GM12873 (cell line): ENCODE results near the gene CBX2.

Experiments
- TF ChIP-seq, protein P1 (sequence below): IDR thresholded peaks from 2 replicates; pipeline ENCODE4 v1.5.1; 2012; ENCODE audit warnings: low read depth, mild to moderate bottlenecking, moderate library complexity, low read length, control low read depth; ENCODE audit not compliant: insufficient read depth; ENCODE audit errors: missing control alignments

The CBX2 gene

DNA sequence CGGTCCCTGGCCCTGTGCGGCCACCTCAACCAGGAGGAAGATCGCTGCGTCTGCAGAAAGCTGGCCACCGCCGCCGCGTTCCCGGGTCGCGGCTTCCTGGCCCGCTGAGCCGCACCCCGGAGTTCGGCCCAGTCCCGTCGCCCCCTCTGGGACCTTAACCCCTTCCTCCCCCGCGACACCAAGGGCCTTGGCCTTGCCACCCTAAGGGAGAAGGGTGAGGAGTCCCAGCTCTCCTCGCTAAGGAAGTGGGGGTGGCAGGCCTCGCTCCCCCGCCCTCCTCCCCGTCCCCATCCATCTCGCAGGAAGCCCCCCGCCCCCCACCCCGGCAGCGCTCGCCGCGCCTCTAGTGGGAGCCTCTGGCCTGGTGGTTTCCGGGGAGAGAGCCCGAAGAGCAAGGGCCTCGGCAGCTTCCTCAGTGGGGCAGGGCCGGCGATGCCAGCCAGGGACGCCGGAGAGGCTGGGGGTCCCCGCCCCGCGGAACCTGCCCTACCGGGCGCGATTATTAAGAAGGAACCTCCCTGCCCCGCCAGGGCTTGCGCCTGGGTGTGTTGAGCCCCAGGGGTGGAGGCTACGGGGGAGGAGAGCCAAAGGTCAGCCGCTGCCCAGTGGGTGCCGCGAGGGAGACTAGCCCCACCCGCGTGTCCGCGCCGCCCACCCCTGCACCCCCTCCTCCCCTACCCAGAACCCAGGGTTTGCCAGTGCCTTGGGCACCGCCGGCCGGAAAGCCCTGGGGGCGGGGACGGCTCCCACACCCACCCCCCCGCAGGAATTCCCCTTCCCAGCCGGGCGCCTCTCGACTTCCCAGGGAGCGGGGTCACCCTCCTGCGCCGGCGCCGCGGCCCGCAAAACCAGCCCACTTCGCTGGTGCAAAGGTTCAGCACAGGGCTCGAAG, 54.5 kb downstream of the CBX2 start:
- TF ChIP-seq, protein P1, sequence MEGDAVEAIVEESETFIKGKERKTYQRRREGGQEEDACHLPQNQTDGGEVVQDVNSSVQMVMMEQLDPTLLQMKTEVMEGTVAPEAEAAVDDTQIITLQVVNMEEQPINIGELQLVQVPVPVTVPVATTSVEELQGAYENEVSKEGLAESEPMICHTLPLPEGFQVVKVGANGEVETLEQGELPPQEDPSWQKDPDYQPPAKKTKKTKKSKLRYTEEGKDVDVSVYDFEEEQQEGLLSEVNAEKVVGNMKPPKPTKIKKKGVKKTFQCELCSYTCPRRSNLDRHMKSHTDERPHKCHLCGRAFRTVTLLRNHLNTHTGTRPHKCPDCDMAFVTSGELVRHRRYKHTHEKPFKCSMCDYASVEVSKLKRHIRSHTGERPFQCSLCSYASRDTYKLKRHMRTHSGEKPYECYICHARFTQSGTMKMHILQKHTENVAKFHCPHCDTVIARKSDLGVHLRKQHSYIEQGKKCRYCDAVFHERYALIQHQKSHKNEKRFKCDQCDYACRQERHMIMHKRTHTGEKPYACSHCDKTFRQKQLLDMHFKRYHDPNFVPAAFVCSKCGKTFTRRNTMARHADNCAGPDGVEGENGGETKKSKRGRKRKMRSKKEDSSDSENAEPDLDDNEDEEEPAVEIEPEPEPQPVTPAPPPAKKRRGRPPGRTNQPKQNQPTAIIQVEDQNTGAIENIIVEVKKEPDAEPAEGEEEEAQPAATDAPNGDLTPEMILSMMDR: no peak

DNA sequence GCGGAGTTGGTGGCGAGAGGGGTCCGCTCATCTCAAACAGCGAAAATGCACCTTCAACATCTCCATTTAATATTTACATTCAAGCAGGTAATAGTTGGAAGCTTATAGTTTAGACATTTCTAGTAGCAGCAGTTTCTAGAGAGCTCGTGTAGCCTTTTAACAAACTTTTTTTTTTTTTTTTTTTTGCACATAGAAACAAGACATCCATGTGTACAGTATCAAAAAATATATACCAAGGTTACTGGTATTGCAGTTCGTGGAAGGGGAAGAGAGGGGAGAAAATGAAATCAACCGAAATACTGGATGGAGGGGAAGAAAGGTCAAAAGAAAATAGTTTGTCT, 55.1 kb downstream of the CBX2 start:
- TF ChIP-seq, protein P1: no peak

DNA sequence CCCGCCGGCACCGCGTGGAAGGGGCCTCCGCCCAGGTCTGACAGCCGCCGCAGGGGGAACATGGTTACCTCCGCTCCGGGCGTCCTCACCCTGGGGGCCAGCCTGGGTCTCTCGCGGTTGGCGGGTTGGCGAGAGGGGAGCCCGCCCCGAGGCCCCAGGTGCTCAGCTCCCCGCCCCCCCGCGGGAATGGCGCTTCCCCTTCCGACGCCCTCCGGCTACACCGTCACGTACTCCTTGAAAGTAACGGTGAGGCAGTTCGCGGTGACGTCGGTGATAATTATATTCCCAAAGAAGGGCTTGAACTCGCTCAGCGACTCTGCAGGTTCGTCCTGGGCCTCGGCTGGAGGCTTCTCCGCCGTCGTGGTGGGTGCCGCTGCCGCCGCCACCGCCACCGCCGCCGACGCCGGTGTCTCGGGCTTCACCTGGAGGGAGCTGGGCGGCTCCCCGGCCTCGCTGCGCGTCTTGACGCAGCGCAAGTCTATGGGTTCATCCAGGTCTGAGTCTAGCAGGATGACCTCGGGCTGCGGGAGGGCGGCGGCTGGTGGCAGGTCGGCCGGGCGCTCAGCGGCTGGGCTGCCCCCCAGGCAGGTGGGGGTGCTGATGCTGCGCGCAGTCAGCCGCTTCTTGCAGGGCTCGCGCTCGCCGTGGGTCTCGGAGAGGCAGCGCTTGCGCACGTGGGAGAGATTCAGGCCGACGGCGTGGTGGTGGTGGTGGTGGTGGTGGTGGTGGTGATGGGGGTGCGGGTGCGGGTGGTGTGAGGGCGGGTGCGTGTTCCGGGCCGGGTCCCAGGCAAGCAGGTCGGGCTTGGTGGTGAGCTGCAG, 56.0 kb downstream of the CBX2 start:
- TF ChIP-seq, protein P1: no peak

DNA sequence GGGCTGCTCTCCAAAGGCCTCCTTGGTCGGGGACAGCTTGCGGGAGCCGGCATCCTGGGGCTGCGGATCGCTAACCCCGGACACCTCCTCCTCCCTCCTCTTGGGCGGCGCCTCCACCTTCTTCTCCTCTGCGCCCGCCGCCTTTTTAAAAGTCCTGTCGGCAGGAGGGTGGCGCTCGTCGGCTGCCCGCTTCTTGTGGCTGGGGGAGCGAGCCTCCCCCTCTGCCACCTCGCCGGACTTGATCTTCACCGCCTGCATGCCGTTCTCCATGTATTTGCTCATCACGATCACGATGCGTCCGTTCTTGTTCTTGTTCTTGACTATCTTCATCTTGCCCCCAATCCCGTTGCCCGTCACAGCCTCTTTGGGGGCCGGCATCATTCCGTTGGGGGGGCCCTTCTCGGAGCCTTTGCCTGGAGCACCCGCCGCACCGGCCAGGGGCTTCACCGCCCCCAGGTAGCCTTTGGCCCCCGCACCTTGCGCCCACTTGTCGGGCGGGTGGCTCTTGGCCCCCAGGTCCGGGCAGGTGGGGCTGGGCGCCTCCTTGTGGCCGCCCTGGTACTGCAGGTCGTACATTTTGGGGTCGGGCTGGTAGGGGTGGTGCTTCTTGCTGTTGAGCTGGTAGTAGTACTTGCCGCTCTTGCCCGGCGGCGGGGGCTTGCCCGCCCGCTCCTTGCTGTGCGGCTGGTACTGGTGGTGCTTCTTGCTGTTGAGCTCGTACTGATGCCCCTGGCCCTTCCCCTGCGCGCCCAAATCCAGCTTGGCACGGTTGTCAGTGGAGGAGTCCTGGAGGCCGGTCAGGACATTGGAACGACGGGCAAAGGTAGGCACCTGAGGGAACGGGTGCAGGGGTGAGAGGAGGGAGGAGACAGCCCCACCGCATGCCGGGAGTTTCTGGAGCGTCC, 56.9 kb downstream of the CBX2 start:
- TF ChIP-seq, protein P1: peak; percentile 67

DNA sequence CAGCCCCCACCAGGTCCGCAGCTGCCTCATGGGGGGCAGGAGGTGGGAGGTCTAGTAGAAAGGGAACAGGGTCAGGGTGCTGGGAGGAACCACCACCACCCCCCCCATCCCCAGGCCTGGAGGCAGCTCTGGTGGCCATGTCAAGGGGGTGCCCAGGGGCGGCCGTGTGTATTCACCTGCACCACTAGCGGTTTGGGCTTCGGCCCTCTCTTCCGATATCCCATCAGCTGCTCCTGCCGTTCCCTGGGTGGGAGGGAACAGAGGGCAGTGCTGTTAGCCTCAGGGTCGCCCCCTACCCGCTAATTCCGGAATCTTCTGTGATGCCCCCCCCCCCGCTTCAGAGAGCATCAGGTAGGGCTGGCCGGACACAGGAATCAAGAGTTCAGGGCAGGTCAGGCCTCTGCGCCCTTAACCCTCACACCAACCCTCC, 57.5 kb downstream of the CBX2 start:
- TF ChIP-seq, protein P1: peak; percentile 6

DNA sequence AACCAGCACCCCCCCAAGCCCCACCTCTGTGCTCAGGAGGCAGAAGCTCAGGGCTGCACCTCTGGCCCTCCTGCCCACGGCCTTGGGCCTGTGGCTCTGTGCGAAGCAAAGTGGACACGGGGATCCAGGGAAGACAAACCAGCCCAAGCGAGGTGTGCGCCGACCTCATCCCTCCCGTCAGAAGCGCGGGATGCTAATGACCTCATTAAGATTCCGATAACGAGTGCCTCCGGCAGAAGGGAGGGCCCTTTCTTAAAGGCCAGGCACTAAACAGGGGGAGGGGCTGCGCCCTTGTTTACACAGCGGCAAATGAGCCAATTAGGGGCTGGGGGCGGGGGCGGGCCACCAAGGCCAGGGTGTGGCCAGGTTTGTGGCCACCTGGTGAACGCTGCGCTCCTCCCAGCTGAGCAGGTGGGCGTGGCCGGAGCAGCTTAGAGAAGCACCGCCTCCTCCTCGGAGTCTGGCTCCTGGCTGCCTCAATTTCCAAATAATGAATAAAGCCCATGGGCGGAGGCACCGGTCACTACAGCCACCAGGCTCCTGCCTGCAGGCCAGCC, 58.1 kb downstream of the CBX2 start:
- TF ChIP-seq, protein P1: no peak
